ENCODE results near the gene ZFP30. TPM values are rescaled to one million over a fixed set of nuclear protein-coding genes. Genes with fewer than 3 reads are reported as not detected.
A peak's percentile ranks its signal among the peaks of the same experiment; 100 is the strongest.

The ZFP30 gene
- total RNA-seq (2016; rRNA removed; fragmentation: Illumina TruSeq; extraction: Trizol) (19.2 and 25.0 TPM in 2 replicates), polyA plus RNA-seq (2011; rRNA removed) (3.3 and 3.4 TPM in 2 replicates), polyA minus RNA-seq (2011; rRNA and poly(A)+ RNA removed; ENCODE audit: low replicate concordance) (4.6 and 5.0 TPM in 2 replicates), Bru-seq, nascent RNA (percentile 74 among the genes with signal in this experiment), BruChase-seq, experiment 1, labeled RNA remaining after a 6-hour chase (percentile 67 among the genes with signal in this experiment), BruChase-seq, experiment 2, labeled RNA remaining after a 2-hour chase (percentile 80 among the genes with signal in this experiment)
- total RNA-seq (2016; cell fraction: cytosol; rRNA removed; fragmentation: Illumina TruSeq; extraction: Trizol; ENCODE audit: low read depth), result 5.0 and 6.9 TPM in 2 replicates
- total RNA-seq (2016; cell fraction: insoluble cytoplasmic fraction; rRNA removed; fragmentation: Illumina TruSeq; extraction: Trizol), result 20.4 and 24.7 TPM in 2 replicates
- 9.3 and 10.1 TPM in 2 replicates for total RNA-seq (2016; cell fraction: membrane; rRNA removed; fragmentation: Illumina TruSeq; extraction: Trizol)
- total RNA-seq (2016; cell fraction: nucleus; rRNA removed; fragmentation: Illumina TruSeq; extraction: Trizol), result 18.9 and 23.1 TPM in 2 replicates
- polyA plus RNA-seq (2011; cell fraction: cytosol; rRNA removed), result 0.97 and 1.4 TPM in 2 replicates
- polyA plus RNA-seq (2011; cell fraction: nucleus; rRNA removed), result 13.3 and 15.6 TPM in 2 replicates
- 5.4 and 6.5 TPM in 2 replicates for polyA plus RNA-seq (2012)
- polyA plus RNA-seq (2016; cell fraction: cytosol; fragmentation: Illumina TruSeq; extraction: Trizol; ENCODE audit: low read depth), result 0.42 and 0.70 TPM in 2 replicates
- 5.7 and 8.7 TPM in 2 replicates for polyA plus RNA-seq (2016; cell fraction: insoluble cytoplasmic fraction; fragmentation: Illumina TruSeq; extraction: Trizol; ENCODE audit: low read depth)
- polyA plus RNA-seq (2016; cell fraction: membrane; fragmentation: Illumina TruSeq; extraction: Trizol; ENCODE audit: low read depth), result 1.4 and 1.9 TPM in 2 replicates
- 18.3 and 20.6 TPM in 2 replicates for polyA plus RNA-seq (2016; cell fraction: nucleus; fragmentation: Illumina TruSeq; extraction: Trizol; ENCODE audit: insufficient read depth, low read depth)
- polyA minus RNA-seq (2011; cell fraction: cytosol; rRNA and poly(A)+ RNA removed), result 3.5 and 6.7 TPM in 2 replicates
- polyA minus RNA-seq (2011; cell fraction: nucleus; rRNA and poly(A)+ RNA removed), result 24.5 and 26.3 TPM in 2 replicates
- long read RNA-seq, experiment 1, partial matches to known transcripts, result 0 of 2 reads
- long read RNA-seq, experiment 1, other reads (novel, unspliced or antisense), result 2 of 2 reads
- long read RNA-seq, experiment 2, partial matches to known transcripts, result 0 of 9 reads
- long read RNA-seq, experiment 2, other reads (novel, unspliced or antisense), result 9 of 9 reads

GRCh38 chr19:37655301-37655688 is at the start of gene ZFP30:
Gene ZFP30 (minus strand): TSS chr19:37655465. CDS start chr19:37647822, 7,643 bp downstream.
- no peaks in the 10 kb centered on the region; a peak in 1 of 5 replicates for H3K27me3 ChIP-seq (ENCODE audit: control insufficient read depth in 1 of 2, insufficient read depth in 2 of 2, low read length in 2 of 2)
- peak within 1 kb of the TSS; percentile 98 for H3K4me2 ChIP-seq (ENCODE audit: low read depth, low read length)
- BruUV-seq (replicated peaks), result no TSS peak
- H3K4me3 ChIP-seq (replicated peaks in 1 of 3; ENCODE audit: insufficient read depth in 1 of 3, low read depth in 2 of 3, low read length in 3 of 3), result peak within 1 kb of the TSS; percentile 87 to 97 (median 93)
- 0% methylated on average over 6 of the region's 34 CpGs for WGBS (ENCODE audit: low lambda C conversion rate)
- ChIA-PET CTCF (ENCODE audit: low intra/inter-chr PET ratio, low total read pairs) (no interaction called here), POLR2A (interaction anchor here (1.0 to 1.5 kb wide), 5 partner anchors 35 to 338 kb away, joined by 3 to 11 read pairs (median 4); partner anchors contain the start of genes ZNF540 and ZNF571)
- no peaks in the 10 kb centered on the region for H3K36me3 ChIP-seq (replicated peaks in 1 of 2; ENCODE audit: control insufficient read depth in 1 of 2, insufficient read depth in 2 of 2, low read length in 2 of 2)
- H4K20me1 ChIP-seq (ENCODE audit: insufficient read depth, low read length), result no peaks in the 10 kb centered on the region
- in situ Hi-C loops (cut with HindIII; ENCODE audit: extremely low pct_ligation_motif_present, low pct_unique_long_range_greater_than_20kb) (no loop called here), intact Hi-C loops (cut with micrococcal nuclease; ENCODE audit: unreplicated experiment) (loop anchor here (1.0 to 5.0 kb wide), 4 partner anchors 37 to 188 kb away; partner anchors contain the start of genes ZNF540, ZNF569, ZNF570 and ZNF571)
- H3K9me3 ChIP-seq (ENCODE audit: low read length), result peaks cover 6% of the 10 kb centered on the region; the same call in 1 of the 2 replicates
- DNase-seq (ENCODE audit: low spot score) (peak; percentile 81), FAIRE-seq (no peak), ATAC-seq (peak; percentile 90)
- peak within 1 kb of the TSS; percentile 31 for H2AFZ ChIP-seq (ENCODE audit: low read length)
- peak within 1 kb of the TSS; percentile 94 for H3K27ac ChIP-seq (ENCODE audit: extremely low read length, insufficient read depth, low read length)
- peaks cover 15% of the 10 kb centered on the region for H3K4me1 ChIP-seq (ENCODE audit: insufficient read depth, low read length)
- peak within 1 kb of the TSS; percentile 87 for H3K9ac ChIP-seq (ENCODE audit: insufficient read depth, low read depth, low read length)
- H3K79me2 ChIP-seq (ENCODE audit: insufficient read depth, low read length), result peaks cover 37% of the 10 kb centered on the region
- TF ChIP-seq, protein P1, sequence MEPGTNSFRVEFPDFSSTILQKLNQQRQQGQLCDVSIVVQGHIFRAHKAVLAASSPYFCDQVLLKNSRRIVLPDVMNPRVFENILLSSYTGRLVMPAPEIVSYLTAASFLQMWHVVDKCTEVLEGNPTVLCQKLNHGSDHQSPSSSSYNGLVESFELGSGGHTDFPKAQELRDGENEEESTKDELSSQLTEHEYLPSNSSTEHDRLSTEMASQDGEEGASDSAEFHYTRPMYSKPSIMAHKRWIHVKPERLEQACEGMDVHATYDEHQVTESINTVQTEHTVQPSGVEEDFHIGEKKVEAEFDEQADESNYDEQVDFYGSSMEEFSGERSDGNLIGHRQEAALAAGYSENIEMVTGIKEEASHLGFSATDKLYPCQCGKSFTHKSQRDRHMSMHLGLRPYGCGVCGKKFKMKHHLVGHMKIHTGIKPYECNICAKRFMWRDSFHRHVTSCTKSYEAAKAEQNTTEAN (CRISPR knock-in tag; conservative IDR thresholded peaks at IDR 0.05), result no peak
- TF ChIP-seq, protein P2, sequence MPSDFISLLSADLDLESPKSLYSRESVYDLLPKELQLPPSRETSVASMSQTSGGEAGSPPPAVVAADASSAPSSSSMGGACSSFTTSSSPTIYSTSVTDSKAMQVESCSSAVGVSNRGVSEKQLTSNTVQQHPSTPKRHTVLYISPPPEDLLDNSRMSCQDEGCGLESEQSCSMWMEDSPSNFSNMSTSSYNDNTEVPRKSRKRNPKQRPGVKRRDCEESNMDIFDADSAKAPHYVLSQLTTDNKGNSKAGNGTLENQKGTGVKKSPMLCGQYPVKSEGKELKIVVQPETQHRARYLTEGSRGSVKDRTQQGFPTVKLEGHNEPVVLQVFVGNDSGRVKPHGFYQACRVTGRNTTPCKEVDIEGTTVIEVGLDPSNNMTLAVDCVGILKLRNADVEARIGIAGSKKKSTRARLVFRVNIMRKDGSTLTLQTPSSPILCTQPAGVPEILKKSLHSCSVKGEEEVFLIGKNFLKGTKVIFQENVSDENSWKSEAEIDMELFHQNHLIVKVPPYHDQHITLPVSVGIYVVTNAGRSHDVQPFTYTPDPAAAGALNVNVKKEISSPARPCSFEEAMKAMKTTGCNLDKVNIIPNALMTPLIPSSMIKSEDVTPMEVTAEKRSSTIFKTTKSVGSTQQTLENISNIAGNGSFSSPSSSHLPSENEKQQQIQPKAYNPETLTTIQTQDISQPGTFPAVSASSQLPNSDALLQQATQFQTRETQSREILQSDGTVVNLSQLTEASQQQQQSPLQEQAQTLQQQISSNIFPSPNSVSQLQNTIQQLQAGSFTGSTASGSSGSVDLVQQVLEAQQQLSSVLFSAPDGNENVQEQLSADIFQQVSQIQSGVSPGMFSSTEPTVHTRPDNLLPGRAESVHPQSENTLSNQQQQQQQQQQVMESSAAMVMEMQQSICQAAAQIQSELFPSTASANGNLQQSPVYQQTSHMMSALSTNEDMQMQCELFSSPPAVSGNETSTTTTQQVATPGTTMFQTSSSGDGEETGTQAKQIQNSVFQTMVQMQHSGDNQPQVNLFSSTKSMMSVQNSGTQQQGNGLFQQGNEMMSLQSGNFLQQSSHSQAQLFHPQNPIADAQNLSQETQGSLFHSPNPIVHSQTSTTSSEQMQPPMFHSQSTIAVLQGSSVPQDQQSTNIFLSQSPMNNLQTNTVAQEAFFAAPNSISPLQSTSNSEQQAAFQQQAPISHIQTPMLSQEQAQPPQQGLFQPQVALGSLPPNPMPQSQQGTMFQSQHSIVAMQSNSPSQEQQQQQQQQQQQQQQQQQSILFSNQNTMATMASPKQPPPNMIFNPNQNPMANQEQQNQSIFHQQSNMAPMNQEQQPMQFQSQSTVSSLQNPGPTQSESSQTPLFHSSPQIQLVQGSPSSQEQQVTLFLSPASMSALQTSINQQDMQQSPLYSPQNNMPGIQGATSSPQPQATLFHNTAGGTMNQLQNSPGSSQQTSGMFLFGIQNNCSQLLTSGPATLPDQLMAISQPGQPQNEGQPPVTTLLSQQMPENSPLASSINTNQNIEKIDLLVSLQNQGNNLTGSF (CRISPR knock-in tag; IDR thresholded peaks at IDR 0.05), result no peak
- TF ChIP-seq FOSL2 (CRISPR knock-in tag; IDR thresholded peaks at IDR 0.05) (no peak), BRCA1 (CRISPR knock-in tag; IDR thresholded peaks at IDR 0.05) (no peak), TOE1 (CRISPR knock-in tag; IDR thresholded peaks at IDR 0.05) (no peak), MLLT10 (CRISPR knock-in tag; IDR thresholded peaks at IDR 0.05) (no peak), SMARCC2 (IDR thresholded peaks at IDR 0.05) (no peak), SALL1 (CRISPR knock-in tag; IDR thresholded peaks at IDR 0.05) (no peak; the same call in none of the 2 replicates), ZNF589 (CRISPR knock-in tag; conservative IDR thresholded peaks at IDR 0.05) (0 out of 2 replicates have a peak, but pooled peaks have one; percentile 49), ZNF777 (CRISPR knock-in tag; IDR thresholded peaks at IDR 0.05) (0 out of 2 replicates have a peak, but pooled peaks have one; percentile 32)
- TF ChIP-seq, protein P3, sequence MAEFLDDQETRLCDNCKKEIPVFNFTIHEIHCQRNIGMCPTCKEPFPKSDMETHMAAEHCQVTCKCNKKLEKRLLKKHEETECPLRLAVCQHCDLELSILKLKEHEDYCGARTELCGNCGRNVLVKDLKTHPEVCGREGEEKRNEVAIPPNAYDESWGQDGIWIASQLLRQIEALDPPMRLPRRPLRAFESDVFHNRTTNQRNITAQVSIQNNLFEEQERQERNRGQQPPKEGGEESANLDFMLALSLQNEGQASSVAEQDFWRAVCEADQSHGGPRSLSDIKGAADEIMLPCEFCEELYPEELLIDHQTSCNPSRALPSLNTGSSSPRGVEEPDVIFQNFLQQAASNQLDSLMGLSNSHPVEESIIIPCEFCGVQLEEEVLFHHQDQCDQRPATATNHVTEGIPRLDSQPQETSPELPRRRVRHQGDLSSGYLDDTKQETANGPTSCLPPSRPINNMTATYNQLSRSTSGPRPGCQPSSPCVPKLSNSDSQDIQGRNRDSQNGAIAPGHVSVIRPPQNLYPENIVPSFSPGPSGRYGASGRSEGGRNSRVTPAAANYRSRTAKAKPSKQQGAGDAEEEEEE (CRISPR knock-in tag; IDR thresholded peaks at IDR 0.05; ENCODE audit: borderline replicate concordance), result no peak
